ENCODE measurements around the gene ZSWIM8.
"Not testable (repeated sequence)": the region's sequence is repeated elsewhere in the genome, so short reads cannot be mapped to it uniquely, and the experiment has no call there.

ZSWIM8 gene, protein sequence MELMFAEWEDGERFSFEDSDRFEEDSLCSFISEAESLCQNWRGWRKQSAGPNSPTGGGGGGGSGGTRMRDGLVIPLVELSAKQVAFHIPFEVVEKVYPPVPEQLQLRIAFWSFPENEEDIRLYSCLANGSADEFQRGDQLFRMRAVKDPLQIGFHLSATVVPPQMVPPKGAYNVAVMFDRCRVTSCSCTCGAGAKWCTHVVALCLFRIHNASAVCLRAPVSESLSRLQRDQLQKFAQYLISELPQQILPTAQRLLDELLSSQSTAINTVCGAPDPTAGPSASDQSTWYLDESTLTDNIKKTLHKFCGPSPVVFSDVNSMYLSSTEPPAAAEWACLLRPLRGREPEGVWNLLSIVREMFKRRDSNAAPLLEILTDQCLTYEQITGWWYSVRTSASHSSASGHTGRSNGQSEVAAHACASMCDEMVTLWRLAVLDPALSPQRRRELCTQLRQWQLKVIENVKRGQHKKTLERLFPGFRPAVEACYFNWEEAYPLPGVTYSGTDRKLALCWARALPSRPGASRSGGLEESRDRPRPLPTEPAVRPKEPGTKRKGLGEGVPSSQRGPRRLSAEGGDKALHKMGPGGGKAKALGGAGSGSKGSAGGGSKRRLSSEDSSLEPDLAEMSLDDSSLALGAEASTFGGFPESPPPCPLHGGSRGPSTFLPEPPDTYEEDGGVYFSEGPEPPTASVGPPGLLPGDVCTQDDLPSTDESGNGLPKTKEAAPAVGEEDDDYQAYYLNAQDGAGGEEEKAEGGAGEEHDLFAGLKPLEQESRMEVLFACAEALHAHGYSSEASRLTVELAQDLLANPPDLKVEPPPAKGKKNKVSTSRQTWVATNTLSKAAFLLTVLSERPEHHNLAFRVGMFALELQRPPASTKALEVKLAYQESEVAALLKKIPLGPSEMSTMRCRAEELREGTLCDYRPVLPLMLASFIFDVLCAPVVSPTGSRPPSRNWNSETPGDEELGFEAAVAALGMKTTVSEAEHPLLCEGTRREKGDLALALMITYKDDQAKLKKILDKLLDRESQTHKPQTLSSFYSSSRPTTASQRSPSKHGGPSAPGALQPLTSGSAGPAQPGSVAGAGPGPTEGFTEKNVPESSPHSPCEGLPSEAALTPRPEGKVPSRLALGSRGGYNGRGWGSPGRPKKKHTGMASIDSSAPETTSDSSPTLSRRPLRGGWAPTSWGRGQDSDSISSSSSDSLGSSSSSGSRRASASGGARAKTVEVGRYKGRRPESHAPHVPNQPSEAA (N-terminal part only)

DNA sequence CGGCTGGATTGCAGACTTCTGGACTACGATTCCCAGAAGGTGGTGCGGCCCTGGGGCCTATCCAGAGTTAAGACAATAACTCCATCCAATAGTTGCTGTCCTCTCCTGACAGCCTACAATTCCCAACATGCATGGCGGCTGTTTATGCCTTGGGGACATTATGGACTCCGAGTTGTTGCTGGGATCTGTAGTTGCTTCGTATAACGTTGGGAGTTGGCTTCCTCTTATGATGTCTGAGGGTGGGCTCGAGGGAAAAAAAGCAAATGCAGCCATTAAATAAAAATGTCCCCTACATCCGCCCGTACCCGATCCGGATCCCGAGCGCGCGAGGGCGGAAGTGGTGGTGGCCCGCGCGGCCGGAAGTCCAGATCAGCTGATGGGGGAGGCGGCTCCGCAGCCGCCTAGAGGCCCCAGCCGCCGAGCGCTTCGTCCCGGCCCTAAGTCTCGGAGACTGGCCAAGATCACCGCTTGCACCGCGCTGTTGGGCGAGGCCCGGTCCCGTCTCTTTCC lies at the start of gene ZSWIM8:
TSS of gene ZSWIM8 (plus strand) at position 396 of the 510 bp plus-strand sequence. CDS start 273 bp downstream, outside the sequence.
- DNase-seq (ENCODE audit: low read depth, low spot score) = peak; percentile 95

DNA sequence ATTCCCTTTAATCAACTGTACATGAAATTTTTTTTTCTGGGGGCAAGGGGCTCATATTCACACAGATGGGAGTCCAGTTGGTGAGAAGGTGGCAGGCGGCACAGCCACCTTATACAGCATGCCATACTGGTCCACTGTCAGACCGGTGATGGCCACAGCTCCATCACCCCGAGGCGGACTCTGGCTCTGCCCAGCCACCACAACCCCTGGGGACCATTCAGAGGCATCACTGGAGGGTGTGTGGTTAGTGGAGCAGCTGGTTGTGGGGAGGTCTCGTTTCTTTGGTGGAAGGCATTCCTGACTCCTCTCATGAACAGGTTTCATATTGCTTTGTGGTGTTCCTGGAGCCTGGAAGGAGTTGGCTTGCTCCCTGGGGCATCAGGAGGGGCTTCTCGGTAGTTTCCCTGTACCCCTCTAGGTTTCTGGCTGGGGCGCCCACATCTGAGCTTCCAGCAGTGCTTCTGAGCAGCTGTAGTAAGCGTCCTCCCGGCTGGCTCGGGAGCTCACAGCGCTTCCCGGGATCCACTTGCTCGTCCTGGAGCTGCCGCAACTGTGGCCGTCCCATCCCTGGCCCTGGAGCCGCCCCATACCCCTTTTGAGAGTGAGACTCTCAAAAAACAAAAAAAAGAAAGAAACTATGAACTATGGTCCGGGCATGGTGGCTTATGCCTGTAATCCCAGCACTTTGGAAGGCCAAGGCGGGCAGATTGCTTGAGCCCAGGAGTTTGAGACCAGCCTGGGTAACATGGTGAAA lies 44.7 kb upstream of the ZSWIM8 start:
- DNase-seq (ENCODE audit: low read depth, low spot score) = not testable (repeated sequence)

DNA sequence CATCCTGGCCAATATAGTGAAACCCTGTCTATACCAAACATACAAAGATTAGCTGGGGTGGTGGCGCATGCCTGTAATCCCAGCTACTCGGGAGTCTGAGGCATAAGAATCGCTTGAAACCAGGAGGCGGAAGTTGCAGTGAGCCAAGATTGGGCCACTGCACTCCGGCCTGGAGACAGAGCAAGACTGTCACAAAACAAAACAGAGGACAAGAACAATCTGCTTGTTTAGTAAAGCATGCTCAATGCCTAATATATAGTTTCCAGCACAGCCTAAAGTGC lies 43.0 kb upstream of the ZSWIM8 start:
- DNase-seq (ENCODE audit: low read depth, low spot score) = no peak

DNA sequence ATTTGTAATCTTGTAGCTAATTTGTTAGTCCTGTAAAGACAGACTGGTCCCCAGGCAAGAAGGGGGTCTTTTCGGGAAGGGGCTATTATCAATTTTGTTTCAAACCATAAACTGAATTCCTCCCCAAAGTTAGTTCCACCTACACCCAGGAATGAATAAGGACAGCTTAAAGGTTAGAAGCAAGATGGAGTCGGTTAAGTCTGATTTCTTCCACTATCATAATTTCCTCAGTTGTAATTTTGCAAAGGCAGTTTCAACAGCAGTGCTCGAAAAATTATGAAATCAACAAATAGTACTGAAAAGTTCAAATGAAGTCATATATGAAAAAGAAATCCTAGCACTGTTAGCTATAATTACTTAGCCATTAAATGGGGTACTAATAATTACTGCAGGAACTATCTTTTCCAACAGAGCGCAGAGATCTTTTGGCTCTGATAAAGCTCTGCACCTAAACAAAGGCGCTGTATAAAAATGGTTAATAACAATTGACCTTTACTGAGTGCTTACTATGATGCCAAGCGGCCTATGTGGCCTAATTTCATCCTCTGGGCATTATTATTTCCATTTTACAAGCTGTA lies 42.0 kb upstream of the ZSWIM8 start:
- no peak for DNase-seq (ENCODE audit: low read depth, low spot score)

DNA sequence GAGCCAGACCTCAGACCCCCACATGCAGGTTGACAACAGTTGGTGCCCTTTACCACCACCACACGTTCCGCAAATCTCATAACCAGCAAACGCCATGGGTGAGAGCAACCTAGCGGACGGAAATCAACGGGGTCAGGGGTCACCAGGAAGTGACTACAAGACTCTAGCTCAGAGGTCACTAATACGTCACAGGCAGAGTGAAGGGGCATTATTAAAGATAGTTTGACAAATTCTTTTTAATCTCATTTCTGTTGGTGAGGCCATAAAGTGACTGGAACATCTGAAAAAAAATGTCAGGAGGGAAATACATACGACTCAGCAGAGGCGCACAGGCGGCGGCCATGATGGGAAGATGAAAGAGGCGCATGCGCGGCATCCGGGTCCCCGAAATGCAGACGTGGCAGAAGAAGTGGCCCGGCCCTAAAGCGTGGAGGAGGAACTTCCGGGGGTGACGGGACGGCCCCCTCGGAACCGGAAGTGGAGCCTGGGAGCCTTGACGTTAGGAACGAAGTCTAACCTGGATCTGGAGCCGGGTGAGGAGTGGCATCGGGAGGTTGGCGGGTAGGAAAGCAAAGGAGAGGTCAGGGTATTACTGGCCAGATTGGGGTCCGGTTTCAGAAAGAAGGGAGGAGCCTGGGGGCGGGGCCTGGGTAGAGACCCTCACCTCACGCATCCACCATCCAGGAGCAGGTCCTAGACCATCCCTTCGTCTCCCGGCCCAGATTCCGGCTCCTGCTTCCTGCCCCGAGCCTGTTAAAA lies 41.3 kb upstream of the ZSWIM8 start, which contains the start of gene SEC24C:
TSS of gene SEC24C (plus strand) at position 468 of the 759 bp plus-strand sequence. CDS start 2,461 bp downstream, outside the sequence.
- peak; percentile 98 for DNase-seq (ENCODE audit: low read depth, low spot score)

DNA sequence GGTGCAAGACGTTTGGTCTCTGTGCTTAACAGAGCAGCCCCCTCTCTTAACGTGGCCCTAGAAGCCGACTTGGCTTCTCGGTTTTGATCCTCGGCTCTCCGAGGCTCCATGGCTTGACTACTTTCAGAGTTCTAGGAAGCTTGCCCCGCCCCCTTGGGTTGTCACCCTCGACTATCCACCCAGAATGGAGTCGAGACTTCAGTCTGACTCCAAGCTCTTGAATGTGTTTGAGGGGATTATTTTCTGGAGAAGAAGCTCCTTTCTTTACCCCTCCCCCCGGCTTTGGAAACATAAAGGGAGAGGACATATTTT lies 40.8 kb upstream of the ZSWIM8 start:
- peak; percentile 79 for DNase-seq (ENCODE audit: low read depth, low spot score)

DNA sequence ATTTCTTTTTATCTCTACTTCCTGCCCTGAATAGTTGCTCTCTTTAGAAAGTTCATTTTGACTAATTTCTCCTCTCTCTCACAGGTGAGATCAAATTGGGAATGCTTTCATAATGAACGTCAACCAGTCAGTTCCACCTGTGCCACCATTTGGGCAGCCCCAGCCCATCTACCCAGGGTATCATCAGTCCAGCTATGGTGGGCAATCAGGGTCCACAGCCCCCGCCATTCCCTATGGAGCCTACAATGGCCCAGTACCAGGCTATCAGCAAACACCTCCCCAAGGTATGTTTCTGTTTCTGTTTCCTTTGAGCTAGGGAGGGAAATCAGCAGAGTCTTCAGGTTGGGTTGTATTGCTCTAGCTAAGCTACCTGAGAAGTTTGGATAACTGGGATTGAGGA lies 38.7 kb upstream of the ZSWIM8 start:
- no peak for DNase-seq (ENCODE audit: low read depth, low spot score)

DNA sequence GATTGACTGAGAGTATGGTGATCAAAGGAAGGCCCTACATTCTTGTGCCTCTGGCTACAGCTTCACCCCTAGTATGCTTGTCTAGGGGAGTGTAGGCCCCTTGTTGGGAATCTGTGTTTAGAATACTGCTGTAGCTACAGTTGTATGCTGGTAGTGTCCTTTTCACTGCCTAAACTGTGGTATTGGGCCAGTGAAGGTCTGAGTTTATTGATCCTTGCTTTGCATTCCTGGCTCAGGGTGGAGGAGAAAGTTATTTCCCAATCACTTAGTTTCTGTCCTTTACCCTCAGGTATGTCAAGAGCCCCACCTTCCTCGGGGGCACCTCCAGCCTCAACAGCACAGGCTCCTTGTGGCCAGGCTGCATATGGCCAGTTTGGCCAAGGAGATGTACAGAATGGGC lies 34.6 kb upstream of the ZSWIM8 start:
- no peak for DNase-seq (ENCODE audit: low read depth, low spot score)

DNA sequence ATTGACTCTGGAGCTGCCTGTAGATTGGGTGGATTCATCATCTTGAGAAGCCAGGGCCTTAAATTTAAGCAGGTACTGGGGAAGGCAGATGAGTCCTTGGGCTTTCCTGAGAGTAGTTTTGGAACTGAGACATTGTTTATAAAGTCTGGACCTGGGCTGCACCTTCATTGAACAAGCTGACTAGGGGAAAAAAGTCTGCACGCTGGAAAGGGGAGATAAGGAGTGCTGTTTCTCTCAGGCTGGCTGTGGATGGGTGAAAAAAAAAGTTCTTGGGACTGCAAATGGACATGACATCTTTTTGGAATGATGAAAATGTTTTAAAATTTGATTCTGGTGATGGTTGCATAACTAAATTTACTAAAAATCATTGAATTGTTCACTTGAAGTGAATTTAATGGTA lies 29.2 kb upstream of the ZSWIM8 start:
- no peak for DNase-seq (ENCODE audit: low read depth, low spot score)

DNA sequence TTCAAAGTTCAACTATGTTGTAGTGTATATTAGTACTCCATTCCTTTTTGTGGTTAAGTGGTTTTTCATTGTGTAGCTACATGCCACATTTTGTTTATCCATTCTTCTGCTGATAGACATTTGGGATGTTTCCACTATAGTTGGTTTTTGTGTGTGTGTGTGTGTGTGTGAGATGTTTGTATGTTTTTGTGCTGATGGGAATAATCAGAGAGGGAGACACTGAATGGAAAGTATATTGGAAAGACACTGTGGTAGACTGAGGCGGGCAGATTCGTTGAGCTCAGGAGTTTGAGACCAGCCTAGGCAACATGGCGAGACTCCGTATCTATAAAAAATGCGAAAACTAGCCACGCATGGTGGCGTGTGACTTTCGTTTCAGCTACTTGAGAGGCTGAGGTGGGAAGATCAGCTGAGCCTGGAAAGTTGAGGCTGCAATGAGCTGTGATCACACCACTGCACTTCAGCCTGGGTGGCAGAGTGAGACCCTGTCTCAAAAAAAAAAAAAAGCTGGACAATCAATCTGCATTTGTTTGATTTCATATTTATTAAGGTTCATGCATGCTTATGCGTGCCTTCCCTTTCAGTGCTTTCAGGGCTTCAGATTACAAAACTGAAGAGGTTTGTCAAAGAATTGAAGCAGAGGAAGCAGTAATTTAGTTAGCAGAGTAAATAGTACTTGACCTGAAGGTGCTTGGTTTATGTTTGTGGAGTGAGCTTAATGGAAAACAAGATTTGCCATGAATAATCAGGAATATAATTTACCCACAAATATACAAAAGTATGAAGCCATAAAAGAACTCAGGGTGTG lies 26.5 kb upstream of the ZSWIM8 start:
- no peak for DNase-seq (ENCODE audit: low read depth, low spot score)

DNA sequence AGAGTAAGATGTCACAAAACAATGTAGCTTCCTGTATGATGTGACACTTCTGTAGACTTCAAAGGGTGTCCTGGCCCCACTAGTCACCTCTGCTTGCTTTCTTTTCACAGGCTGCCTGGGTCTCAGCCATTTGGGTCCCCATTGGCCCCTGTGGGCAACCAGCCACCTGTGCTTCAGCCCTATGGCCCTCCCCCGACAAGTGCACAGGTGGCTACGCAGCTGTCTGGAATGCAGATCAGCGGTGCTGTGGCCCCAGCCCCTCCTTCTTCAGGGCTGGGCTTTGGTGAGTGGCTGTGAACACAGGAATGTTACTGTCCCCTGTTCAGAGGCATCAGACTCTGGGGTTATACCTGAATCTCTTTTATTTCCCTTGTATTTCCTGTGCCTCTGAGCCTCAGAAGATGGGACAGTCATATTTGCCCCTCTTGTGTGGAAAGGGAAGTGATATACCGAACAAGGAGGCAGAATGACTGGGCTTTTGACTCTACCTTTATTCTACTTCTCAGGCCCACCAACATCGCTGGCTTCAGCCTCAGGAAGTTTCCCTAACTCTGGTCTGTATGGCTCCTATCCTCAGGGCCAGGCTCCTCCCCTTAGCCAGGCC lies 25.8 kb upstream of the ZSWIM8 start:
- DNase-seq (ENCODE audit: low read depth, low spot score) = no peak

DNA sequence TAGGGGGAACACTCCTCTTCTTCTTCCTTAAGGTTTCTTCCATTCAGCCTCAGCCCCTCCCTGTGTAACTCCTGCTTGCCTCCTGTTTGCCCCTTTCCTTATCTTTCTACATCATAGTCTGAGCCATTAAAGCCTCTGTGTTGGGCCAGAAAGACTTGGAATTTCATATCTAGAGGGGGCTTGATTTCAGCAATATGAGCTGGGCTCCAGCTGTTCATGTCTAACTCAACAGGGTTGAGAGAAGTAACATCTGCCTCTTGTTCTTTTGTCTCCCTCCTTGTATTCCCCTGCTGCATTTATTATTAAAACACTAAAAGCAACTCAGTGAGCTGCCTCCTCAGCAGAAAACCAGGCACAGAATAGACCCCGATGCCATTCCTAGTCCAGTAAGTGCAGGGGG lies 23.6 kb upstream of the ZSWIM8 start:
- DNase-seq (ENCODE audit: low read depth, low spot score) = no peak

DNA sequence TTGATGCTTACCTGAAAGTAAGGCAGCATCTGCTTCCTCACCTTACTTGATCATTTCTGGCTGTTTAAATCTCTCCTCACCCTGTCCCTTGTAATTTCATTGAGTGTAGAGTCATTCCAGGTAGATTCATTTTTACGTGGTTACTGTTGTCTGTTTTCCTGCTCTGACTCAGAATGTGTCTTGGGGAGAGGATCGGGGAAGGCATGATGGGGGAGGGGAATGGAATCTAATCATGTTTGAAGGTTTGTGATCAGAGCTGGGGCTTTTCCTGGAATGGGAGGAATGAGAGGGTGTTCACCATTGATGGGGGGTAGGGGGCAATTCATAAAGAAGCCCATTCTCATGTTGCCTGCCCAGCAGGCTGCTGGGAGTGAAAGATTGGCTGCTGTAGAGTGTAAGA lies 22.5 kb upstream of the ZSWIM8 start:
- peak; percentile 41 for DNase-seq (ENCODE audit: low read depth, low spot score)

DNA sequence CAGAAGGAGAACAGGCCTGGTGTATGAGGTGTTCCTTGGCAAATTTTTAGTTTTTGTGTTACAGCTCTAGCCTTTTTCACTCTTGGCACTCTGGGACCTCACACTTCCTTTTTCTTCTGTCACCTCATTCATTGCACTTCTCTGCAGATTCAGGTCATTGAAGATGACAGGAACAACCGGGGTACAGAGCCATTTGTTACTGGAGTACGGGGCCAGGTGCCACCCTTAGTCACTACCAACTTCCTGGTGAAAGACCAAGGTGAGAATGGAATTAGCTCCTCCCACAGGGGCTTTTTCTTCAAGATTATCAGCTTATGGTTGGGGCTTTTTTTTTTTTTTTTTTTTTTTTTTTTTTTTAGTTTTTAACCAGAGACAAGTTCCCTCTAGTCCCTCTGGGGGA lies 22.1 kb upstream of the ZSWIM8 start:
- no peak for DNase-seq (ENCODE audit: low read depth, low spot score)

DNA sequence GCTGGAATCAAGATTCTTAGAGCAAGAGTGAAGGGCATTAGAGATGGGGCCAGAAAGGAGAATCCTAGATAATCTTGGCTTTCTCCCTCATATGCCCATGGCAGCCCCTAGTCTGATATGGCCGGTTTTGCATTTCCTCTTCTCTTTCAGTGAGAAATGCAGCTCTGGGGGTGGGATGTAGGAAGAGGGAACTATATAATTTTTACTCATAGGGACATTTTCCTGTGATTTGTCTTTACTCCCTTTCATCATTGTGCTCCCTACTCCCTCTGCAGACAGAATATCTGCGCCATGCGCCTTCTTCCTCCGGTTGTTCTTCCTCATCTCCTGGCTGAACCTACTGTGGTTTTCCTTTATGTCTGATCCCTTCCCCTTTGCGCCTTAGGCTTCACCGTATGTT lies 20.3 kb upstream of the ZSWIM8 start:
- DNase-seq (ENCODE audit: low read depth, low spot score) = no peak

DNA sequence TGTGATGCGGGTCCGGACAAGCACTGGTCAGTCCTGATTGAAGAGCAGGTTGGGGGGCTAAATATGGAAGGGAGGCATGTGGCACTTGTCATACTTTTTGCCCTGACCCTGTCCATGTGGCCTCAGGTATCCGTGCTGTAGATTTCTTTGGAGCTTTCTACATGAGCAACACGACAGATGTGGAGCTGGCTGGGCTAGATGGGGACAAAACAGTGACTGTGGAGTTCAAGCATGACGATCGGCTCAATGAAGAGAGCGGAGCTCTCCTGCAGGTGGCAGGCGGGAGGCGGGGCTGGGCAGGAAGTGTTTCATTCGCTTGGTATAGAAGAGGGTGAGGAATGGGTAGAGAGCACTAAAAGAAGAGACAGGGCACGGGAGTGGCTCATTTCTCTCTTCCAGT lies 16.5 kb upstream of the ZSWIM8 start:
- no peak for DNase-seq (ENCODE audit: low read depth, low spot score)

DNA sequence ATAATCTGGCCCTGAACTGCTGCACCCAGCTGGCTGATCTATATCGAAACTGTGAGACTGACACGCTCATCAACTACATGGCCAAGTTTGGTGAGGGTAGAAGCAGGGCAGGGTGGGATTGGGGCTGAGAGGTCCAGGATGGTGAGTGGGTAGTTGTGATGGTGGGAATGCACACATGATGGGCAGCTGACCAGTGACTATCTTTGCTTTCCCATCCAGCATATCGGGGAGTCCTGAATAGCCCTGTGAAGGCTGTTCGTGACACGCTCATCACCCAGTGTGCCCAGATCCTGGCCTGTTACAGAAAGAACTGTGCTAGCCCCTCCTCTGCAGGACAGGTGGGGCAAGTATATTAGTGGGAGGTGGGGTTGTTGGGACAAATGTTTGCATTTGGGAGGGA lies 16.0 kb upstream of the ZSWIM8 start:
- no peak for DNase-seq (ENCODE audit: low read depth, low spot score)

DNA sequence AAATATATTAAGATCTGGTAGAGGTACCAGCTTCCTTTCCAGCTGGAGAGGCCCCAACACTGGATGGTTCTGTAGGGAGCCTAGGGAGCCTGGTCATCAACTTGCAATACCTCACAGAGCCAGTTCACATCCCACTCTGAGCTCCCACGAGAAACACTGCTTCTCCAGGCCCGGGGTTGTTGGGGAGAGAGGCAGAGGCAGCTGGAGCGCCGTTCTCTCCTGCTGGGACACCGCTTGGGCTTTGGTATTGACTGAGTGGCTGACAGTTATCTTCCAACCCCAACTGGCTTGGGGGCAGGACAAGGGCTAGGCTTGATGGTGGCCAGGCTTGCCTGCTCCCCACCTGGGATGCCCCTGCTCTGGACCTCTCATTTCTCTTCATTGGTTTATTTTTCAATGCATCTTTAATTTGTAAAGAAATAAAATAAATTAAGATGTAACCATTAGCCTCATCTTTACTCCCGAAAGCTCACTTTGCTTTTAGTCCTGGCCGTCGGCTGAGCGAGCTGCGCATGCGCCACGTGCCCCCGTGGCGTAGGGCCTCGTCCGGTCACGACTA lies 13.6 kb upstream of the ZSWIM8 start:
- peak; percentile 12 for DNase-seq (ENCODE audit: low read depth, low spot score)
